IPS-20b (cell line): ENCODE data around the gene SMIM36.
"Not testable (repeated sequence)": the region's sequence is repeated elsewhere in the genome, so short reads cannot be mapped to it uniquely, and the experiment has no call there.

Source experiments
- H3K27ac ChIP-seq: one replicate; pipeline ENCODE4 v1.5.1; 2013; ENCODE audit warnings: low read length
- H3K27me3 ChIP-seq: 2 replicates; pipeline ENCODE4 v1.6.1; 2013; ENCODE audit warnings: mild to moderate bottlenecking, low read length, inconsistent platforms; ENCODE audit not compliant: insufficient read depth
- H3K36me3 ChIP-seq: 2 replicates; pipeline ENCODE4 v1.6.1; 2013; ENCODE audit warnings: low read depth, mild to moderate bottlenecking, inconsistent platforms, low read length, moderate library complexity; ENCODE audit not compliant: insufficient read depth
- H3K4me1 ChIP-seq: 2 replicates; pipeline ENCODE4 v1.6.1; 2013; ENCODE audit warnings: mild to moderate bottlenecking, control low read depth, inconsistent platforms, low read length, moderate library complexity; ENCODE audit not compliant: insufficient read depth
- H3K4me3 ChIP-seq: 2 replicates; pipeline ENCODE4 v1.5.1; 2013; ENCODE audit warnings: mild to moderate bottlenecking, low read length, inconsistent platforms
- H3K9ac ChIP-seq: 2 replicates; pipeline ENCODE4 v1.6.1; 2013; ENCODE audit warnings: low read depth, mild to moderate bottlenecking, inconsistent platforms, low read length, moderate library complexity
- H3K9me3 ChIP-seq: 2 replicates; pipeline ENCODE4 v1.6.1; 2013; ENCODE audit warnings: mild to moderate bottlenecking, low read depth, low read length, inconsistent platforms; ENCODE audit not compliant: insufficient read depth

The SMIM36 gene

GRCh38 chr17:55531053-55531728 is 19.9 kb upstream of the SMIM36 start:
- Histone ChIP-seq H3K4me3 (no peak overlapping the region), H3K36me3 (no peaks in the 10 kb centered on the region), H3K27me3 (no peaks in the 10 kb centered on the region), H3K9me3 (no peaks in the 10 kb centered on the region), H3K27ac (no peak overlapping the region), H3K9ac (no peak overlapping the region), H3K4me1 (no peaks in the 10 kb centered on the region)

- H3K27ac ChIP-seq = no peak overlapping the region
- no peaks in the 10 kb centered on the region for H3K9me3 ChIP-seq
- no peaks in the 10 kb centered on the region for H3K27me3 ChIP-seq
- H3K4me3 ChIP-seq = no peak overlapping the region
- no peak overlapping the region for H3K9ac ChIP-seq
- no peaks in the 10 kb centered on the region for H3K36me3 ChIP-seq
- H3K4me1 ChIP-seq = no peaks in the 10 kb centered on the region
These were observed 18.8 kb upstream of the SMIM36 start for GRCh38 chr17:55530064-55530463.

- no peak overlapping the region for H3K4me3 ChIP-seq
- H3K27ac ChIP-seq = no peak overlapping the region
- no peaks in the 10 kb centered on the region for H3K9me3 ChIP-seq
- H3K9ac ChIP-seq = no peak overlapping the region
- no peaks in the 10 kb centered on the region for H3K36me3 ChIP-seq
- no peaks in the 10 kb centered on the region for H3K27me3 ChIP-seq
- H3K4me1 ChIP-seq = no peaks in the 10 kb centered on the region
These were observed 16.4 kb upstream of the SMIM36 start for GRCh38 chr17:55527540-55528118.

GRCh38 chr17:55524440-55525220 is 13.4 kb upstream of the SMIM36 start:
- Histone ChIP-seq H3K9me3 (no peaks in the 10 kb centered on the region), H3K27ac (no peak overlapping the region), H3K4me3 (no peak overlapping the region)

GRCh38 chr17:55523032-55523431 is 11.8 kb upstream of the SMIM36 start:
- not testable (repeated sequence) for H3K27me3 ChIP-seq, H3K4me1 ChIP-seq, H3K9me3 ChIP-seq, H3K27ac ChIP-seq, H3K4me3 ChIP-seq, H3K36me3 ChIP-seq, H3K9ac ChIP-seq

More at GRCh38 chr17:55524440-55525220, 13.4 kb upstream of the SMIM36 start:
- Histone ChIP-seq H3K4me1 (no peaks in the 10 kb centered on the region), H3K9ac (no peak overlapping the region), H3K36me3 (no peaks in the 10 kb centered on the region), H3K27me3 (no peaks in the 10 kb centered on the region)

- H3K27ac ChIP-seq = no peak overlapping the region
- H3K36me3 ChIP-seq = no peaks in the 10 kb centered on the region
- no peak overlapping the region for H3K4me3 ChIP-seq
- H3K9ac ChIP-seq = no peak overlapping the region
- no peaks in the 10 kb centered on the region for H3K4me1 ChIP-seq
- H3K9me3 ChIP-seq = no peaks in the 10 kb centered on the region
- no peaks in the 10 kb centered on the region for H3K27me3 ChIP-seq
These were observed 9.9 kb upstream of the SMIM36 start for GRCh38 chr17:55521186-55521585.

GRCh38 chr17:55520402-55520801 is 9.2 kb upstream of the SMIM36 start:
- Histone ChIP-seq H3K27me3 (no peaks in the 10 kb centered on the region), H3K4me3 (no peak overlapping the region), H3K9ac (no peak overlapping the region), H3K9me3 (no peaks in the 10 kb centered on the region), H3K4me1 (no peaks in the 10 kb centered on the region), H3K27ac (no peak overlapping the region), H3K36me3 (no peaks in the 10 kb centered on the region)

GRCh38 chr17:55518510-55518909 is 7.3 kb upstream of the SMIM36 start:
- H3K9me3 ChIP-seq = no peaks in the 10 kb centered on the region
- no peak overlapping the region for H3K27ac ChIP-seq
- H3K9ac ChIP-seq = no peak overlapping the region
- no peaks in the 10 kb centered on the region for H3K36me3 ChIP-seq
- no peaks in the 10 kb centered on the region for H3K27me3 ChIP-seq
- H3K4me3 ChIP-seq = no peak overlapping the region
- H3K4me1 ChIP-seq = no peaks in the 10 kb centered on the region

GRCh38 chr17:55513885-55514590 is 2.8 kb upstream of the SMIM36 start:
- Histone ChIP-seq H3K27ac (no peak overlapping the region), H3K4me3 (no peak overlapping the region), H3K36me3 (no peaks in the 10 kb centered on the region), H3K27me3 (no peaks in the 10 kb centered on the region), H3K9ac (no peak overlapping the region), H3K9me3 (no peaks in the 10 kb centered on the region), H3K4me1 (peaks cover 9% of the 10 kb centered on the region; the same call in 1 of the 2 replicates)

GRCh38 chr17:55507669-55508068 is 3.6 kb downstream of the SMIM36 start:
- not testable (repeated sequence) for H3K27ac ChIP-seq, H3K9me3 ChIP-seq

GRCh38 chr17:55501626-55502025 is 9.6 kb downstream of the SMIM36 start:
- H3K27me3 ChIP-seq, H3K4me3 ChIP-seq, H3K9ac ChIP-seq, H3K4me1 ChIP-seq, H3K27ac ChIP-seq, H3K9me3 ChIP-seq, H3K36me3 ChIP-seq: not testable (repeated sequence)

More at GRCh38 chr17:55507669-55508068, 3.6 kb downstream of the SMIM36 start:
- H3K9ac ChIP-seq, H3K36me3 ChIP-seq, H3K4me3 ChIP-seq, H3K4me1 ChIP-seq, H3K27me3 ChIP-seq: not testable (repeated sequence)
